Prostate gland (tissue), 2 donors: ENCODE data around the gene NFASC. TPM values are rescaled to one million over a fixed set of nuclear protein-coding genes. Genes with fewer than 3 reads are reported as not detected.

Experiments used
- DNase-seq: peaks from one replicate; pipeline ENCODE4 v3.0.0-alpha.2; 2019; ENCODE audit warnings: low spot score
- H3K27ac ChIP-seq, 2 donors: fragments of 200-600 bp; sonication (generic); 2 replicates each; pipeline ENCODE4 v1.5.1; 2017 to 2019
- H3K27me3 ChIP-seq: fragments of 200-600 bp; sonication (generic); replicated peaks from 2 replicates; pipeline ENCODE4 v1.5.1; 2019; ENCODE audit not compliant: insufficient read depth
- H3K36me3 ChIP-seq, 2 donors: fragments of 200-600 bp; sonication (generic); 1 replicate in 1 of 2; 2 replicates in 1 of 2; pipeline versions ENCODE4 v1.5.1 to v1.8.1; 2017 to 2019
- H3K4me1 ChIP-seq: fragments of 200-600 bp; sonication (generic); replicated peaks from 2 replicates; pipeline ENCODE4 v1.5.1; 2019
- H3K4me3 ChIP-seq, 2 donors: fragments of 200-600 bp; sonication (generic); 2 replicates each; pipeline ENCODE4 v1.5.1; 2017 to 2019
- H3K9me3 ChIP-seq: fragments of 200-600 bp; sonication (generic); 2 replicates; pipeline ENCODE4 v1.5.1; 2017
- POLR2A ChIP-seq: fragments of 450-650 bp; IDR thresholded peaks from one replicate; pipeline ENCODE4 v1.6.1; 2016; ENCODE audit warnings: antibody characterized with exemption, mild to moderate bottlenecking
- POLR2AphosphoS5 ChIP-seq: sonication (generic); formaldehyde crosslinking; IDR thresholded peaks from one replicate; pipeline ENCODE4 v1.6.1; 2017; ENCODE audit warnings: antibody characterized with exemption
- WGBS: methylation state at CpG from one replicate; pipeline ENCODE4 v1.1.5; 2018; 5-methylcytosine and 5-hydroxymethylcytosine counted together
- intact Hi-C: fragments of 100-400 bp; cut with DNase I; formaldehyde crosslinking; loops from one replicate; pipeline ENCODE4 v1.14.2; 2022
- total RNA-seq, 2 donors: library from RNA; depleted of rRNA; stranded (reverse); fragments of >200 nt; gene quantifications; one replicate each; pipeline ENCODE4 v1.1.0, GENCODE V29; 2016
- TF ChIP-seq, protein P1 (sequence below), 4 experiments: fragments of 200-600 bp in 2 of 4; fragments of 450-650 bp in 2 of 4; sonication (generic) in 2 of 4; IDR thresholded peaks; 1 replicate in 3 of 4; 2 replicates in 1 of 4; pipeline ENCODE4 v1.5.1; 2016 to 2019; ENCODE audit warnings: antibody characterized with exemption in 4 of 4, mild to moderate bottlenecking in 2 of 4, moderate library complexity in 2 of 4

Gene NFASC
- total RNA-seq, 2 donors from 2014 or later, result 3.7 to 13.2 TPM

GRCh38 chr1:204958317-204959307 is 88.0 kb downstream of the NFASC start:
- no peaks in the 10 kb centered on the region for H3K9me3 ChIP-seq
- H3K36me3 ChIP-seq, result no peaks in the 10 kb centered on the region
- WGBS, result 69% methylated on average over 11 of the region's 11 CpGs
- H3K4me1 ChIP-seq, result no peaks in the 10 kb centered on the region
- no peak for DNase-seq
- H3K4me3 ChIP-seq, result no peak overlapping the region
- H3K27ac ChIP-seq, result no peak overlapping the region
- H3K27me3 ChIP-seq, result no peaks in the 10 kb centered on the region
- intact Hi-C loops, result no loop called here
- TF ChIP-seq, protein P1, sequence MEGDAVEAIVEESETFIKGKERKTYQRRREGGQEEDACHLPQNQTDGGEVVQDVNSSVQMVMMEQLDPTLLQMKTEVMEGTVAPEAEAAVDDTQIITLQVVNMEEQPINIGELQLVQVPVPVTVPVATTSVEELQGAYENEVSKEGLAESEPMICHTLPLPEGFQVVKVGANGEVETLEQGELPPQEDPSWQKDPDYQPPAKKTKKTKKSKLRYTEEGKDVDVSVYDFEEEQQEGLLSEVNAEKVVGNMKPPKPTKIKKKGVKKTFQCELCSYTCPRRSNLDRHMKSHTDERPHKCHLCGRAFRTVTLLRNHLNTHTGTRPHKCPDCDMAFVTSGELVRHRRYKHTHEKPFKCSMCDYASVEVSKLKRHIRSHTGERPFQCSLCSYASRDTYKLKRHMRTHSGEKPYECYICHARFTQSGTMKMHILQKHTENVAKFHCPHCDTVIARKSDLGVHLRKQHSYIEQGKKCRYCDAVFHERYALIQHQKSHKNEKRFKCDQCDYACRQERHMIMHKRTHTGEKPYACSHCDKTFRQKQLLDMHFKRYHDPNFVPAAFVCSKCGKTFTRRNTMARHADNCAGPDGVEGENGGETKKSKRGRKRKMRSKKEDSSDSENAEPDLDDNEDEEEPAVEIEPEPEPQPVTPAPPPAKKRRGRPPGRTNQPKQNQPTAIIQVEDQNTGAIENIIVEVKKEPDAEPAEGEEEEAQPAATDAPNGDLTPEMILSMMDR (IDR thresholded peaks at IDR 0.05), result no peak
- TF ChIP-seq POLR2A (no peak), POLR2AphosphoS5 (no peak)

DNA sequence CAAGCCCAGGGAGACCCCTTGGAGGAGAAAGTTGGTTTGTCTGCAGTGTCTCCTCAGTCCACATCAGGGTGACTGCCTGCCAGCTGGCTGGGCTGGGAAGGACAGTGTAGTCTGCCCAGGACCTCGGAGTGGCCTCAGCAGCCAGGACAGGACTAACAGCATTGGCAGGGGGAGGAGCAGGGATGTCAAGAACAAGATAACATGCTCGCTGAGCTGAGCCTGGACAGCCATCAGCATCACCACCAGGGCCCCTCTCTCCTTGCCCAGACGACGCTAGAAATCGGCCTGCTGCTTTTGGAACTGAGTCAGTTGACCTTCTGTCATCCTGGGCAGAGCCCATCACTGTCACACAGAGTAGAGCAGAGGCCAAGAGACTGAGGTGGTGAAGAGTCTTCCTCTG is 88.7 kb downstream of the NFASC start:
- H3K4me3 ChIP-seq, result no peak overlapping the region
- TF ChIP-seq POLR2A, result no peak

DNA sequence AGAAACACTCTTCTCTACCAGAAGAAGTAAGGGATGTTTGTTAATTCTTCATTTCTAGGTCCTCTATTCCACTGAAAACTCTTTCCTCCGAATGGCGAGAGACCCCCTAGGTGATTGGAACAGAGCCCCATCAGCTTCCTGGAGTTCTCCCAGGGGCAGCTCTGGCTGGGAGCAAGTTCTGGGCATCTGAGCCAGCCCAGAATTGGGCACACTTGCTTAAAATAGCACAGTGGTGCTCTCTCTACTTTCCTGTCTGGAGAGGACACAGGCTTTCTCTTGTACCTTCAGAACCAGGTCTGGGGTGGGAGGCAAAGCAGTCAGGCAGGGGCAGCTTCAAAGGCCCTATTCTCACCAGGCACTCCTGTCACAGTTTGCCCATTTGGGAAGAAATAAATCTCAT is 89.2 kb downstream of the NFASC start:
- intact Hi-C loops, result no loop called here
- Histone ChIP-seq H3K4me3 (no peak overlapping the region), H3K27me3 (no peaks in the 10 kb centered on the region), H3K9me3 (no peaks in the 10 kb centered on the region), H3K4me1 (no peaks in the 10 kb centered on the region), H3K27ac (no peak overlapping the region), H3K36me3 (no peaks in the 10 kb centered on the region)
- no peak for DNase-seq
- TF ChIP-seq, protein P1 (IDR thresholded peaks at IDR 0.05), result no peak
- TF ChIP-seq POLR2A, result no peak
- TF ChIP-seq POLR2AphosphoS5, result no peak
- WGBS, result 63% methylated on average over 2 of the region's 2 CpGs

More for the DNA sequence above, 88.7 kb downstream of the NFASC start:
- intact Hi-C loops, result no loop called here
- H3K27me3 ChIP-seq, result no peaks in the 10 kb centered on the region
- no peak for DNase-seq
- WGBS, result 27% methylated on average over 5 of the region's 5 CpGs
- H3K4me1 ChIP-seq, result no peaks in the 10 kb centered on the region
- H3K9me3 ChIP-seq, result no peaks in the 10 kb centered on the region
- H3K27ac ChIP-seq, result no peak overlapping the region
- no peaks in the 10 kb centered on the region for H3K36me3 ChIP-seq

- Histone ChIP-seq H3K4me3 (no peak overlapping the region), H3K27me3 (no peaks in the 10 kb centered on the region), H3K27ac (no peak overlapping the region), H3K4me1 (no peaks in the 10 kb centered on the region), H3K36me3 (no peaks in the 10 kb centered on the region), H3K9me3 (no peaks in the 10 kb centered on the region)
- WGBS, result 70% methylated on average over 8 of the region's 8 CpGs
- TF ChIP-seq POLR2AphosphoS5, result no peak
- TF ChIP-seq, protein P1 (IDR thresholded peaks at IDR 0.05), result no peak
- intact Hi-C loops, result no loop called here
- no peak for DNase-seq
Observed at GRCh38 chr1:204960306-204961125, 89.9 kb downstream of the NFASC start.

- Histone ChIP-seq H3K36me3 (no peaks in the 10 kb centered on the region), H3K27me3 (no peaks in the 10 kb centered on the region), H3K27ac (no peak overlapping the region), H3K4me3 (no peak overlapping the region), H3K4me1 (no peaks in the 10 kb centered on the region), H3K9me3 (no peaks in the 10 kb centered on the region)
- 68% methylated on average over 8 of the region's 8 CpGs for WGBS
- TF ChIP-seq POLR2A (no peak), POLR2AphosphoS5 (no peak)
- TF ChIP-seq, protein P1 (IDR thresholded peaks at IDR 0.05), result no peak
- intact Hi-C loops, result no loop called here
- no peak for DNase-seq
Observed at GRCh38 chr1:204961765-204962419, 91.2 kb downstream of the NFASC start.
